SKM-1 treated with dmso at 0.1 percent for 144 hours (cell line): ENCODE results near the gene TYR.
"Not testable (repeated sequence)": the region's sequence is repeated elsewhere in the genome, so short reads cannot be mapped to it uniquely, and the experiment has no call there.

Experiments
- DNase-seq: peaks from one replicate; lab custom pipeline; 2025; ENCODE audit not compliant: unreplicated experiment; lab: John Stamatoyannopoulos, UW

The TYR gene

DNA sequence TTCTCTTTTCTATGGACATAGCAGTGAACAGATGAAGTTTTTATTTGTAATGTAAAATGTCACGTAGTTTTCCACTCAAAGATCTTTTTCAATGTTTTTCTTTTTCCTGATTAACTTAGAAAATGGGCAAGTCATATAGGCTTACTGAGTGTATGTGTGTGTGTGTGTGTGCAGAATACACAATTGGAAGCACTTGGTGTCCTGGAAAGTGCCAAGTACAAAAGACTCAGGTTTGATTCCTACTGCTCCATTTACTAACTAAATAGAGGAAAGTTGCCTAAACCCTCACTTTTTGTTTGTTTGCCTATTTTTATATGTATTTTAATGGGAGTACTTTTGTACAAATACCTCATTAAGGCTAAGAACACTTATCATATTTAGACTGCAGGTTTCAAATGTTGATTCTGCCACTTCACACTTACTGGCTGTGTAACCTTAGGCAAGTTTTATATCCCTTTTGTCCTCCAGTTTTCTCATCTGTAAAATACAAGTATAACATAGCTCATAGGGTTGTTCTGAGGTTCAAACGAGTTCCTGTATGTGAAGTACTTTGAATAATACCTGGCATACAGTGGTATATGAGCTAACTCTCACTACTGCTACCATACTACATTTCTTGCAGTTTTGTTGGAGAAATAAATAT is 90.1 kb downstream of the TYR start:
- no peak for DNase-seq

GRCh38 chr11:89272540-89273088 is 94.9 kb downstream of the TYR start:
- DNase-seq: not testable (repeated sequence)

DNA sequence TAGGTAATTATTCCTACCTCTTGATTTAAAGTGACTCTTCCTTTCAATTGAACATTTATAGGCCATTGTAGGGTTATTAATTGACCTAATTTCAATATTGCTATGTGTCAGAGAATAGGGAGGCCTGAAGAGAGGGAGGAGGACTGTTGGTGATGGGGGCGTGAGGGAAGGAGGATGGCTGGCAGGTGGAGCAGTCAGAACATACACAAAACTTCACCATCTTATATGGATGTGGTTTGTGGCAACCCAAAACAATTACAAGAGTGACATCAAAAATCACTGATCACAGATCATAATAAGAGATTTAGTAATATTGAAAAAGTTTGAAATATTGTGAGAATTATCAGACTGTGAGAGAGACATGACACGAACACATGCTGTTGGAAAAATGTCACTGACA is 95.5 kb downstream of the TYR start:
- DNase-seq: not testable (repeated sequence)

DNA sequence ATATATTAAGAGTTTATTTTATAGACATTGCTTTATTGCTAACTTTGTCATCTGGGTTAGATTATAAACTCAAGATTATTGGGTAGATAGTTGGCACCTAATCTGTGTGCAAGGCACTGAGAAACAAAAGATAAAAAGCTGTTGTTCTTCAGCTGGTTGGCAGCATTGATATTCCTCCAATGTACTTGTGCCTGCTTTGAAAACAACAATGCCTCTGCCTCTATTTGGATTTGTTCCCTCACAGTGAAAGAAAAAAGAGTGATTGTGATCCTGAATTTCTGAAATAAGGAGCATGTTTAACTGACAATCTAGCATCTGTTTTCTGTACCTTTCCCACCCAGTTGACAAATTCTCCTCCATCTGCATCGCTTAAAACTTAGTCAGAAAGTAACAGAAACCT is 98.3 kb downstream of the TYR start:
- DNase-seq: no peak

- no peak for DNase-seq
Measured at GRCh38 chr11:89279176-89279575, 101.5 kb downstream of the TYR start.

DNA sequence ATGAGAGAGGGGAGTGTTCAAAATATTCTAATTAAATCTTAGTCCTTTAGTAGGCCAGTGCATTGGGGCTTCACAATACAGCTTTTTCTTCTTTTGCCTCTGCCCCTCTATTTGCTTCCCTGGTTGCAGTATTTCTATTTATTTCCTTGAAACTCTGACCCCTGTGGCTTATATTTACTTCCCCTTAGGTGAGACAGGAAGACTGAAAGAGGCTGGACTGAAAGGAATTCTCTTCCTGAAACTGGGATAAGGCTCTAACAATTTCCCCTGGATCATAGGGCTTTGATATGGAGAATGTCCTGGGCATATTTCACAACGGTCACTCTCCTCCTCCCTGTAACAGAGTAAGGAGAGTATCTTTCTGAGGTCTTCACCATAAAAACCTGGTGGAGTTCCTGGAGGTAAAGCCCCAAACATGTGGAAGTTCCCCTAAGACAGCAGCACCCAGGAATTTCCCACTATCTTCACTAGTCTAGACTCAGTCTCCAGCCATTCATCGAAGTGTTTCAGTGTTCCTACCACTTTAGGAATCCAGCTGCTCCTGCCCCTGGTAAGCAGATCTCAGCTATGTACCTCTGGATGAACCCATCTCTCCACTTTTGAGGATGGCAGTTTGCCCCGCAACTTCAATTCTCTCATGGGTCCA is 103.5 kb downstream of the TYR start:
- not testable (repeated sequence) for DNase-seq

GRCh38 chr11:89286601-89287000 is 108.9 kb downstream of the TYR start:
- DNase-seq: not testable (repeated sequence)

GRCh38 chr11:89288004-89288403 is 110.3 kb downstream of the TYR start:
- not testable (repeated sequence) for DNase-seq

DNA sequence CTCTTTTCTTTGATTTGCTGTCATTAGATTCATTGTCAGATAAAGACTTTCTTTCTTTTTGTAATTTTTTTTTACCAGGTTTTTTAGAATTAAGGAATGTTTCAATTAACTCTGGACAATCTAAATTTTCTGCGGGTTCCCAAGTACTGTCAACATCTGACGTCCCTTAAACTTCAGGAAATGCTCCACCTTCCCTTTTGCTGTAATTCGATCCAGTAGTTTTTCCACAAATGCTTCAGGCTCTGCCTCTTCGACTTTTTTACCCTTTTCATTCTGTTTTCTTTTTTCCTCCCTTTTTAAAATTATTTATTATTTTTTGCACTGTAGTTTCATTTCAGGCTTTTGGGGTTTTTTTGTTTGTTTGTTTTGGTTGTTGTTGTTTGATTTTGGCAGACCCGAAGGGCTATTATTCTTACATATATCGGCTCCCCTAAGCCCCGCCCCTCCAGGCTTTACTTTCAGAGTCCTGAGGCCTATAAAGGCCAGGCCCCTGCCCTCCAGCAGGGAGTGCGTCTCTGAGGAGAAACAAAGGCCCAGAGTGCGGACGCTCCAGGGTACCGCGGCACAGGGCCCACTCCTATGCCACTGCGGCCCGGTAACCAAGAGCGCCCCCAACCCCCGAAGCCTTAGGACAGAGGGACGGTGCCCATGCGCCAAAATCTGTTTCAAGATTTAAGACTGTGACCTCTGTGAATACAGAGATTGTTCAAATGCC is 116.4 kb downstream of the TYR start:
- DNase-seq: no peak

DNA sequence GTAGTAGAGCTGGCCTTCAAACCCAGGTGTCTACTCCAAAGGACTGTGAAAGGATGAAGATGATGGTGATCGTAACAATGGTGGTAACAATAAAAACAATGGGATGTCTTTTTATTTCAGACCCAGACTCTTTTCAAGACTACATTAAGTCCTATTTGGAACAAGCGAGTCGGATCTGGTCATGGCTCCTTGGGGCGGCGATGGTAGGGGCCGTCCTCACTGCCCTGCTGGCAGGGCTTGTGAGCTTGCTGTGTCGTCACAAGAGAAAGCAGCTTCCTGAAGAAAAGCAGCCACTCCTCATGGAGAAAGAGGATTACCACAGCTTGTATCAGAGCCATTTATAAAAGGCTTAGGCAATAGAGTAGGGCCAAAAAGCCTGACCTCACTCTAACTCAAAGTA is 117.3 kb downstream of the TYR start:
- DNase-seq: not testable (repeated sequence)

DNA sequence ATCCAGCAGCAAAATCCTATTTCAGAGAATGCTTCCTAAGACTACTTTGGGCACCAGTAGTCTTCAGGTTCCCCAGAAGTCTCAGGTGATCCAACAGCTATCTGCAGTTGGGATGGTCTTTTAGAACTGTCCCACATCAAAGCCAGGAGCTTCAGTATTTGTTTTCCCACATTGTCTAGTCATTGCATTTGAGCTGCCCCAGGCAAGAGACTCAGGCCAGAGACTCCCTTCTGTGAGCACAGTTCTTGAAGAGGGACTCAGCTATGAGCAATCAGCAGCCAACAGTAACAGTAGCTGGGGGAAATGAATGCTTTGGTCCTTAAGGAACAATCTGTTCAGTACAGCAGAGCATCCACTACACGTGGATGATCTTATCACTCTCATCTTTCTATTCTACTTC is 125.4 kb downstream of the TYR start:
- DNase-seq: not testable (repeated sequence)

DNA sequence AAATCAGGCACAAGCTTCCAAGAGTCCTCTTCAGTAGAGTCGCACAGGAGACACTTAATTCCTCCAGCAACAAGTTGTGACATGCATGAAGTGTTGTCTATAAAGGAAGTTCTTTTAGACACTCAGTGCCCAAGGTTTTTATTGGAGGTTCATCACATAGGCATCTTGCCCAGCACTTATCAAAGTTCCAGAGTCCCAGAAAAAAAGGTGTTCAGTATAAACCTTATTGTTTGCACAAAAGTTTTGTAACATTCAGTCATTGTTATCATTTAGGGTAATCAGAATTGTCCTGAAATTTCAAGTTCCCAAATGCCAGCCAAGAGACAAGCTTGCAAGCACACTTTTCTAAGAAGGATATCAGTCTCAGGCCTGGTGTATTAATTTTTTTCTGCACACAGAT is 130.6 kb downstream of the TYR start:
- not testable (repeated sequence) for DNase-seq

GRCh38 chr11:89309321-89309985 is 131.8 kb downstream of the TYR start:
- DNase-seq: not testable (repeated sequence)

DNA sequence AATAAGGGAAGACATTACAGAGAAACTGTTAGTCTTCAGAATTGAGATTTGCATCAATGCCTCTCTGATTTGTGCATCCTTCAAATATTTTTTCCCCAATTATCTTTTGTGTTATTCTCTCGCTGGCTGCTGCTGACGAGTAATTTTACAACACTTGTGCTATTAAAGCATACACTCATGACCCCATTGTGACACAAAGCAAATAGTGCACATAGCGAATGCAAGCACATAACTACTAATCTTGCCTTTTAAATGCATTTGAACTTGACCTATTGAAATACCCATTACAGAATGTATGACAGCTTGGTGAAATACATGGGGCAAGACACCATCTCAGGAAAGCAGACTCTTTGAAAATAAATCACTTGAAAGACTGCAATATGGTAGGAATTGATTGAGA is 132.9 kb downstream of the TYR start:
- DNase-seq: not testable (repeated sequence)

GRCh38 chr11:89321401-89321800 is 143.7 kb downstream of the TYR start:
- no peak for DNase-seq

DNA sequence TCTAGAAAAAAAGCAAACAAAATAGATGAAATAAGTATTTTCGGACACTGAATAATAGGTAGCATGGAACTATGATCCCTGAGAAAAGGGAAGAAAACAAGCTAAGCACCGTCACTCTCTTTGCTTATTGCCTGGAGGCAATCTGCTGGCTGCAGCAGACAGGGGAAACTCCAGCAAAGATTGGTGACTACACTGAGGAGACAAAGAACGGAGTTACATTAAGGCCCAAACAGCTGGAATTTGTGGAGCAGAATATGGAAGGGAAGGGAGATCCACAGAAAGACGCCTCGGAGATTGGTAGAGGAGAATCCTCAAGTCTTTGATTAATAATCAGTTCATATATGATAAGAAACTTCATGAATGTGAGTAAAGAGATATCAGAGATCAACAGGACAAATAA is 150.2 kb downstream of the TYR start:
- DNase-seq: no peak

DNA sequence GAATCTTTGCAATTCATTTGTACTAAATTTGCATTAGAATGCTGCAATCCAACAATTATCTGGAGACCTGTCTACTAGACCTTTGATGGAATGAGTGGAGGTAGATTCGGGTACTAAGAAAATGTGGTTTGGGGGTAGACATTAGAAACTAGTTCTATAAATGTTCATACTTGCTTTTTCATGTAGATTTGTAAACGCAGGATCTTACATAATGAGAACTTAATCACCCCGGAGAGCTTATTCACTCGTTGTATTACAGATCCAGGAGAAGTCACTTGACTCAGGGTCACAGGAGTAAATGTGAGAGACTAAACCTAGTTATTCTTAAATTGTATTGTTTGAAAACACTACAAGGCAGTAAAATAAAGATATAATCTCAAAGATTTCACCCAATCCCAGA is 154.3 kb downstream of the TYR start:
- DNase-seq: not testable (repeated sequence)

- DNase-seq: not testable (repeated sequence)
Measured at GRCh38 chr11:89333704-89334103, 156.0 kb downstream of the TYR start.

- not testable (repeated sequence) for DNase-seq
Measured at GRCh38 chr11:89337100-89337650, 159.5 kb downstream of the TYR start.

GRCh38 chr11:89338073-89338472 is 160.4 kb downstream of the TYR start:
- not testable (repeated sequence) for DNase-seq

DNA sequence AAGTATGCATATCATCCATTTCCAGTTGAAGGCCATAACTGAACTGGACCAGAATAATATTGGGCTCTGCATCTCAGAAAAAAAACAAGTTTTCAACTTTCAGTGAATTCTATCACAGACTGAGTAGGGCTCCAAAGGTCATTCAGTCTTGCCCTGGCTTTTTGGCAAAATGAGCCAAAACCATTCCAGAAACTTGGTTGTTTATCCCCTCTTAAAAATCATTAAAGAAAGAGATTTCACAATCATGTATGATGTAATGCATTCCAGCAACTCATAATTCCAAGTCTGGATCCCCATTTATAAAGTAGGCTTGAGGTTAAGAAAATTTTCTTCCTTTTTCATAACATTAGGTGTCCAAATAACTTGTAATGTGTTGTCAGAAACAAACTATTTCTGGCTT is 162.8 kb downstream of the TYR start:
- not testable (repeated sequence) for DNase-seq
